ENCODE data around the gene RALGPS2. TPM values are rescaled to one million over a fixed set of nuclear protein-coding genes. Genes with fewer than 3 reads are reported as not detected.

RALGPS2 gene
- total and polyA plus RNA-seq, 2 experiments from 2014 or later = 8.1 to 31.2 TPM

DNA sequence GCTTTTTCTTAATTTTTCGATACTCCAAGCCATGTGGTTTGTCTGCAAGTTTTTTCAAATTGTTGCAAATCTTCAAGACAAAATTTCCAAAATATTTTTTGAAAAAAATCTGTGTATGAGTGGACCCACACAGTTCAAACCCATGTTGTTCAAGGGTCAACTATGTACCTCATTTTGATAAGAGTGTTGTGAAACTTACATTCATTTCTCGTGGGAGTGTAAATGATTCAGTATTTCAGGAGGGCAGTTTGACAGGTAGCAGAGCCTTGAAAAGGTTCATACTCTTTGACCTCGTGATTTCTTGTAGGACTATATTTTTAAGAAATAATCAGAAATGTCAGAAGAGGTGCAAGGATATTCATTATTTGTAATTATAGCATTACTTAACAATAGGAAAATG lies 77.8 kb downstream of the RALGPS2 start (continued):
- TF ChIP-seq, protein P1, sequence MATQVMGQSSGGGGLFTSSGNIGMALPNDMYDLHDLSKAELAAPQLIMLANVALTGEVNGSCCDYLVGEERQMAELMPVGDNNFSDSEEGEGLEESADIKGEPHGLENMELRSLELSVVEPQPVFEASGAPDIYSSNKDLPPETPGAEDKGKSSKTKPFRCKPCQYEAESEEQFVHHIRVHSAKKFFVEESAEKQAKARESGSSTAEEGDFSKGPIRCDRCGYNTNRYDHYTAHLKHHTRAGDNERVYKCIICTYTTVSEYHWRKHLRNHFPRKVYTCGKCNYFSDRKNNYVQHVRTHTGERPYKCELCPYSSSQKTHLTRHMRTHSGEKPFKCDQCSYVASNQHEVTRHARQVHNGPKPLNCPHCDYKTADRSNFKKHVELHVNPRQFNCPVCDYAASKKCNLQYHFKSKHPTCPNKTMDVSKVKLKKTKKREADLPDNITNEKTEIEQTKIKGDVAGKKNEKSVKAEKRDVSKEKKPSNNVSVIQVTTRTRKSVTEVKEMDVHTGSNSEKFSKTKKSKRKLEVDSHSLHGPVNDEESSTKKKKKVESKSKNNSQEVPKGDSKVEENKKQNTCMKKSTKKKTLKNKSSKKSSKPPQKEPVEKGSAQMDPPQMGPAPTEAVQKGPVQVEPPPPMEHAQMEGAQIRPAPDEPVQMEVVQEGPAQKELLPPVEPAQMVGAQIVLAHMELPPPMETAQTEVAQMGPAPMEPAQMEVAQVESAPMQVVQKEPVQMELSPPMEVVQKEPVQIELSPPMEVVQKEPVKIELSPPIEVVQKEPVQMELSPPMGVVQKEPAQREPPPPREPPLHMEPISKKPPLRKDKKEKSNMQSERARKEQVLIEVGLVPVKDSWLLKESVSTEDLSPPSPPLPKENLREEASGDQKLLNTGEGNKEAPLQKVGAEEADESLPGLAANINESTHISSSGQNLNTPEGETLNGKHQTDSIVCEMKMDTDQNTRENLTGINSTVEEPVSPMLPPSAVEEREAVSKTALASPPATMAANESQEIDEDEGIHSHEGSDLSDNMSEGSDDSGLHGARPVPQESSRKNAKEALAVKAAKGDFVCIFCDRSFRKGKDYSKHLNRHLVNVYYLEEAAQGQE (IDR thresholded peaks at IDR 0.05; ENCODE audit: unreplicated experiment) = no peak
- TF ChIP-seq ZNF331 (CRISPR knock-in tag; IDR thresholded peaks at IDR 0.05; ENCODE audit: low read depth) (no peak), EZH2 (IDR thresholded peaks at IDR 0.05; ENCODE audit: low read depth, unreplicated experiment) (no peak)

GRCh38 chr1:178806665-178807300 lies 81.7 kb downstream of the RALGPS2 start:
- Mint-ChIP-seq H3K27ac (no peak overlapping the region), H3K4me3 (no peak overlapping the region), H3K27me3 (ENCODE audit: insufficient read depth, low read depth, poor library complexity) (peaks cover 2% of the 10 kb centered on the region), H3K36me3 (ENCODE audit: low read depth) (peaks cover 3% of the 10 kb centered on the region; the same call in 2 of the 3 replicates), H3K9me3 (no peaks in the 10 kb centered on the region), H3K4me1 (peaks cover 5% of the 10 kb centered on the region; the same call in 1 of the 3 replicates)
- Histone ChIP-seq H3K9me2 (ENCODE audit: insufficient read depth) (no peaks in the 10 kb centered on the region), H3K4me3 (no peak overlapping the region), H3K79me2 (replicated peaks; ENCODE audit: insufficient read depth) (no peaks in the 10 kb centered on the region; the same call in 1 of the 2 replicates), H3K4me2 (no peak overlapping the region), H3K27me3 (ENCODE audit: insufficient read depth) (no peaks in the 10 kb centered on the region), H3F3A (replicated peaks; ENCODE audit: low read depth) (no peaks in the 10 kb centered on the region), H3K27ac (ENCODE audit: low read depth) (no peak overlapping the region), H3K36me3 (ENCODE audit: insufficient read depth) (0 out of 2 replicates have a peak, but pooled peaks cover 3% of the 10 kb centered on the region), H3K4me1 (ENCODE audit: insufficient read depth) (peaks cover 10% of the 10 kb centered on the region), H2AFZ (no peak overlapping the region), H4K20me1 (replicated peaks; ENCODE audit: insufficient read depth) (0 out of 2 replicates have a peak, but pooled peaks cover 5% of the 10 kb centered on the region)
- no peak for DNase-seq (ENCODE audit: low spot score)
- ATAC-seq = no peak
- TF ChIP-seq, protein P2, sequence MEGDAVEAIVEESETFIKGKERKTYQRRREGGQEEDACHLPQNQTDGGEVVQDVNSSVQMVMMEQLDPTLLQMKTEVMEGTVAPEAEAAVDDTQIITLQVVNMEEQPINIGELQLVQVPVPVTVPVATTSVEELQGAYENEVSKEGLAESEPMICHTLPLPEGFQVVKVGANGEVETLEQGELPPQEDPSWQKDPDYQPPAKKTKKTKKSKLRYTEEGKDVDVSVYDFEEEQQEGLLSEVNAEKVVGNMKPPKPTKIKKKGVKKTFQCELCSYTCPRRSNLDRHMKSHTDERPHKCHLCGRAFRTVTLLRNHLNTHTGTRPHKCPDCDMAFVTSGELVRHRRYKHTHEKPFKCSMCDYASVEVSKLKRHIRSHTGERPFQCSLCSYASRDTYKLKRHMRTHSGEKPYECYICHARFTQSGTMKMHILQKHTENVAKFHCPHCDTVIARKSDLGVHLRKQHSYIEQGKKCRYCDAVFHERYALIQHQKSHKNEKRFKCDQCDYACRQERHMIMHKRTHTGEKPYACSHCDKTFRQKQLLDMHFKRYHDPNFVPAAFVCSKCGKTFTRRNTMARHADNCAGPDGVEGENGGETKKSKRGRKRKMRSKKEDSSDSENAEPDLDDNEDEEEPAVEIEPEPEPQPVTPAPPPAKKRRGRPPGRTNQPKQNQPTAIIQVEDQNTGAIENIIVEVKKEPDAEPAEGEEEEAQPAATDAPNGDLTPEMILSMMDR (conservative IDR thresholded peaks at IDR 0.05; ENCODE audit: low read depth in 2 of 2) = no peak
- no peak for TF ChIP-seq NANOG (IDR thresholded peaks at IDR 0.05; ENCODE audit: borderline replicate concordance)
- no peak for TF ChIP-seq EZH2phosphoT487 (IDR thresholded peaks at IDR 0.05; ENCODE audit: unreplicated experiment)
- TF ChIP-seq CREB1 (CRISPR knock-in tag; IDR thresholded peaks at IDR 0.05; ENCODE audit: low read depth) = no peak
- TF ChIP-seq EZH2 (IDR thresholded peaks at IDR 0.05; ENCODE audit: low read depth, unreplicated experiment) = no peak
- no peak for TF ChIP-seq POLR2AphosphoS5 (IDR thresholded peaks at IDR 0.05; ENCODE audit: low read depth)
- TF ChIP-seq STAT1 (IDR thresholded peaks at IDR 0.05; ENCODE audit: unreplicated experiment) = no peak
- TF ChIP-seq, protein P1 (IDR thresholded peaks at IDR 0.05; ENCODE audit: unreplicated experiment) = no peak
- no peak for TF ChIP-seq JUNB (IDR thresholded peaks at IDR 0.05; ENCODE audit: unreplicated experiment)
- TF ChIP-seq ZNF114 (CRISPR knock-in tag; IDR thresholded peaks at IDR 0.05) = no peak
- no peak for TF ChIP-seq ZNF331 (CRISPR knock-in tag; IDR thresholded peaks at IDR 0.05; ENCODE audit: low read depth)
- no peak for TF ChIP-seq ETS1 (IDR thresholded peaks at IDR 0.05)

Measured in GM23338 (cell line).